Choroid plexus epithelial cell (primary cell): Measurements from ENCODE around the gene LRRC19.
A peak's percentile ranks its signal among the peaks of the same experiment; 100 is the strongest.

ENCODE experiments used
- DNase-seq: peaks from one replicate; pipeline ENCODE4 v3.0.0-alpha.2; 2010; ENCODE audit warnings: low read depth
- H3K4me3 ChIP-seq: 2 replicates; pipeline ENCODE4 v1.5.1; 2011; ENCODE audit warnings: low read depth, mild to moderate bottlenecking, control low read depth, low read length, moderate library complexity
- TF ChIP-seq, protein P1 (sequence below): conservative IDR thresholded peaks from 2 replicates; pipeline ENCODE4 v1.5.1; 2011; ENCODE audit warnings: low read depth, mild to moderate bottlenecking, control low read depth, inconsistent platforms, low read length, moderate library complexity

Gene LRRC19

DNA sequence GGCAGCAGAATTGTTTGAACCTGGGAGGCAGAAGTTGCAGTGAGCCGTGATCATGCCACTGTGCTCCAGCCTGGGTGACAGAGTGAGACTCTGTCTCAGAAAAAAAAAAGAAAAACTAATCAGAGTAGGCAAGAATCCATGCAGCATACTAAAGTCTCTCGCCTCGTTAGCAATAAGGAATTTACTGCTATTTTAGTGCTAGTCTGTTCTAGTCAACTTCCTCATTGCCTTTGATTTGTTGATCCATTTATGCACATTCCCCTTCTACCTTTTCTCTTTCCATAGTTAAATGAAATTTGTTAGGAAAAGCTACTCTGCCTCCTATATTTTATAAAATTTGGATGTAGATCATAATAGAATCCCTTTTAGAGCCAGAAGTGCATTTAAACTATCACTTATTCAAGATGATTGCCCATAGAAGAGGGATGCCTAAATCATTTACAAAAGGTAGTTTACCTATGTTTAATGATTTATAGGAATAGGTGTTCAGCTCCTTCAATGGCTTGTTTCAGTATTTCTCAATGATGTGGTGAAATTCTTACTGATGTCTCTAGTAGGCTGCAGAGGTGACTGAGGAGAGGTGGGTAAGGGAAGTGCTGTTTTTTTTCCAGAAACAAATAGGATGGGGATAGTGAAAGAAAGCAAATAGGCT is 1.9 kb downstream of the LRRC19 start:
- no peak for DNase-seq
- no peak overlapping the region for H3K4me3 ChIP-seq
- TF ChIP-seq, protein P1, sequence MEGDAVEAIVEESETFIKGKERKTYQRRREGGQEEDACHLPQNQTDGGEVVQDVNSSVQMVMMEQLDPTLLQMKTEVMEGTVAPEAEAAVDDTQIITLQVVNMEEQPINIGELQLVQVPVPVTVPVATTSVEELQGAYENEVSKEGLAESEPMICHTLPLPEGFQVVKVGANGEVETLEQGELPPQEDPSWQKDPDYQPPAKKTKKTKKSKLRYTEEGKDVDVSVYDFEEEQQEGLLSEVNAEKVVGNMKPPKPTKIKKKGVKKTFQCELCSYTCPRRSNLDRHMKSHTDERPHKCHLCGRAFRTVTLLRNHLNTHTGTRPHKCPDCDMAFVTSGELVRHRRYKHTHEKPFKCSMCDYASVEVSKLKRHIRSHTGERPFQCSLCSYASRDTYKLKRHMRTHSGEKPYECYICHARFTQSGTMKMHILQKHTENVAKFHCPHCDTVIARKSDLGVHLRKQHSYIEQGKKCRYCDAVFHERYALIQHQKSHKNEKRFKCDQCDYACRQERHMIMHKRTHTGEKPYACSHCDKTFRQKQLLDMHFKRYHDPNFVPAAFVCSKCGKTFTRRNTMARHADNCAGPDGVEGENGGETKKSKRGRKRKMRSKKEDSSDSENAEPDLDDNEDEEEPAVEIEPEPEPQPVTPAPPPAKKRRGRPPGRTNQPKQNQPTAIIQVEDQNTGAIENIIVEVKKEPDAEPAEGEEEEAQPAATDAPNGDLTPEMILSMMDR: no peak

DNA sequence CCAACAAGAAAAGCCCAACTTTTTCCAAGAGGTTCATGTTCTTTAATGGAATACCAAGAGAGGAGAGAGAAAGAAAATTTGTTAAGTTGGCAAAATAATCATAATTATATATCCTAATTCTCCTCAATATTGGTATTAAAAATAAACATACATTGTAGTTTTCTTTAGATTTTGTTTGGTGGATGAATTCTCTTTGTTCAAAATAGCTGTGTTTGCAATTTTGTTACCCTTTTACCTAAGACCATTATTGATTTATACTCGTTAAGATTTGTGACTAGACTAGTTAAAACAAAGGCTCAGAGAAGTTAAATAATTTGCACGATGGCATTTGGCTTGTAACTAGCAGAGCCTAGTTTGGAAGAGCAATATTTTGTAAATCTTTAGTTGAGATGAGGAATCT is 9.7 kb downstream of the LRRC19 start:
- TF ChIP-seq, protein P1: no peak
- no peak for DNase-seq
- H3K4me3 ChIP-seq: no peak overlapping the region

DNA sequence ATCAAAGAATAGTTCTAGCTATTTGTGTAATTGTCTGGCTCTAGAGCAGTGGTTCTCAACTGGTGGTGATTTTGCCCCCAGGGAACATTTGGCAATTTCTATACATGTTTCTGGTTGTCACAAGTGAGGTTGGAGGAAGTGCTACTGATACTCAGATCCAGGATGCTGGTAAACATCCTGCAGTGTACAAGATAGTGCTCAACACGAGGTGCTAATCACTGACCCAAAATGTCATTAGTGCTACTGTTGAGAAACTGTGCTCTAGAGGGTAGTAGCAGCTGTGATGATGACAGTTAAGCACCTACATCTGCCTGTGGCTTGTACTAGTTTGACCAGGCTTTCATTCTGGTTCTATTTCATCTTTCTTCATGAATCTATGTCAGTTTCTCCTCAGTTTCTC is 22.1 kb downstream of the LRRC19 start:
- DNase-seq: no peak
- TF ChIP-seq, protein P1: no peak
- H3K4me3 ChIP-seq: no peak overlapping the region

DNA sequence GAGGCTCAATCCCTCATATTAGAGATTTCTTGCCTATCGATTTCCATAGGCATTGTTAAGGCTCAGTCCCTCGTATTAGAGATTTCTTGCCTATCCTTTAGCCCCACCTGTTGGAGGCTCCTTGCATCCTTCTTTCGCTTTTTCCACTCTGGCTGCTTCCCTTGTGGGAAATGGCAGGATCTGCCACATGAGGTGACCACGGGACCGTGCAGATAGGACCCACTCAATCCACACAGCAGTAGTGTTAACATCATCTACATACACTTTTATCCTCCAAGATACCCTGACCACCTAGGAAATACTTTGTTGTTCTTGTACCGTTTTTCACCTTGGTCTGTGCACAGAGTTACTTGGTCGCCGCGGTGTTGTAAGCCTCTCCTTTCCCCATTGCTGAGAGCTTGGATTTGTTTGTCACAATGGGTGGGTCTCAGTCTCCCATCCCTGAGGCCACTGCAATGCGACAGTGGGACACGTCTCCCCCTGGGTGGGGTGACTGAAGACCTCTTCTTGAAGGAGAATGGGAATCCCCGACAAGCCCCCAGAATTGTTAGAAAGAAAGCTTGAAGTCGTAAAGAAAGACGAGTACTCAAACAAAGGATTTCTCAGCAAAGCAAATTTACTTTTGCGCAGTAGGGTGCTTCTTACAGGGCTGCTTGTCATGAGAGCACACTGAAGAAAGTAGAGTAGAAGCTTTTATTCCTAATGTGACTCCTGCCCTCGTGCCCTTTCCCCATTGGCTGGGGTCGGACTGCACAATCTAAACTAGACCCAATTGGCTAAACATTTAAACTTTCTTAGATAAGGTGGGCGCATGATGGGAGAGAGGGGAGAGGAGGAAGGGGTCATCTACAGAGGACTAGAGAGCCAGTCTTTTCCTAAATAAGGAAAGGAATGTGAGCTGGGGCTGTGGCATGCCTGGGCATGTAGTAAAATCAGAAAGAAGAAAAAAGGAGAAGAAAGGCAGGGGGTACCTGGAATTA is 29.5 kb downstream of the LRRC19 start:
- H3K4me3 ChIP-seq: no peak overlapping the region
- TF ChIP-seq, protein P1: peak; percentile 80
- DNase-seq: peak; percentile 76

DNA sequence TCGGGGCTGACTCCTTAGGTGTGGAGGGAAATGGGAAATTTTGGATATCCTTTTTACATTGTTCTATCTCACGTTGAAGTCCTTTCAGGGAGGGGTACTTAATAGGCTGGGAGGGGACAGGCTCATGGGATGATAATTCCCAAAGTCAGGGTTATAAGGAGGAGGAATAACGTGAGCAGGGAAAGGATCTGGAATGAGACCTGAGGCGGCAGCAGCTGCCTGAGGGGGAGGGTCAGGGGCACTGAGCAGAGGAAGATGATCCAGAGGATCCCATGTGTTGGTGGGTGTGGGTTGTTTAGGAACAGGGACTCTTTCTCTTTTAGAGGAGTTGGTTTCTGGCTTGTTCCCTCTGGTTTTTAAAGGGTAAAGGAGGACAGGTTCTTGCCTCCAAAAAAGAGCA is 30.5 kb downstream of the LRRC19 start:
- TF ChIP-seq, protein P1: no peak
- DNase-seq: no peak
- no peak overlapping the region for H3K4me3 ChIP-seq

DNA sequence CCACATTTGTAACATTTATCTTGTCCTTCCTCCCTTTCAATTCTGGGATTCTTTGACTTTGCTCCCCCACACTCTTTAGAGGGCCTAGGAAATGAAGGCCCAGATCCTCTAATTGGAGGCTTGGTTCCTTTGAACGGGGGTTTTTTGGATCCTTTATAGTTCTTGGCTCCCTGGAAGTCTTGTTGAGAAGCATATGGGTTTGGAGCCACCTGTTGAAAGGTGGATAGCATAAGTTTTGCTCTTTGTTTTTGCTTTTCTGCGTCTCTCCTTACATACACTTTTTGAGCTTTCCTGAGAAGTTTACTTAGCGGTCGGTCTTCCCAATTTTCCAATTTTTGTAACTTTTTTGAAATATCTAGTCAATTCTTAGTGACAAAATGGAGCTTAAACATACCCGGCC is 31.5 kb downstream of the LRRC19 start:
- TF ChIP-seq, protein P1: no peak
- H3K4me3 ChIP-seq: no peak overlapping the region
- DNase-seq: no peak

DNA sequence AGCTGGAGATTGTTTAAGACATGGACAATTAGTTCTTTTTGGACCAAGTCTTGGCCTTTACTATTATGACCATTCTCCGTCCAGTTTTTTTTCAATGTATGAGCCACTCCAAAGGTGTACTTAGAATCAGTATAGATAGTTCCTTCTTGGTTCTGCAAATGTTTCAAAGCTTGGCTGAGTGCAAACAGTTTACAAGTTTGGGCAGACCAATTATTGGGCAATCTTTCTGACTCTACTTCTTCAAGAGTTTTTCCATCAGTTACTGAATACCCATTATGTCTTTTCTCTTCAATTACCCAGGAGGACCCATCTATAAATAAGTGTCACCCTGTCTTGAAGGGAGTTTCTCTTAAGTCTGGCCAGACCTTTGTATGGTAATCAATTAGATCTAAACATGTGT is 33.8 kb downstream of the LRRC19 start:
- H3K4me3 ChIP-seq: no peak overlapping the region
- no peak for DNase-seq
- TF ChIP-seq, protein P1: no peak
